ENCODE measurements around the gene TBXA2R. TPM values are rescaled to one million over a fixed set of nuclear protein-coding genes. Genes with fewer than 3 reads are reported as not detected.

The TBXA2R gene
- total and polyA plus RNA-seq, 2 of the 4 experiments (the other 2 are of a cell fraction), result 0.36 to 2.3 TPM

GRCh38 chr19:3621689-3622088, 15.0 kb upstream of the TBXA2R start:
- Histone ChIP-seq H2BK20ac (ENCODE audit: low read depth, low read length) (no peak overlapping the region), H3K14ac (replicated peaks; ENCODE audit: low read depth, low read length) (no peak overlapping the region), H3K27ac (ENCODE audit: insufficient read depth, low read length) (no peak overlapping the region), H4K20me1 (ENCODE audit: insufficient read depth, low read length) (peaks cover 24% of the 10 kb centered on the region), H2BK15ac (ENCODE audit: low read depth, low read length) (no peak overlapping the region), H3K56ac (ENCODE audit: extremely low read depth, insufficient read depth, low read length) (no peak overlapping the region), H3K4me1 (ENCODE audit: control insufficient read depth, insufficient read depth, low read length) (peaks cover 8% of the 10 kb centered on the region), H3K4ac (ENCODE audit: low read depth, low read length) (no peak overlapping the region), H2AK9ac (replicated peaks; ENCODE audit: low read depth, low read length, poor library complexity) (no peak overlapping the region), H3K18ac (ENCODE audit: low read depth, low read length) (no peak overlapping the region), H3K4me2 (ENCODE audit: low read depth, low read length) (no peak overlapping the region), H4K8ac (ENCODE audit: low read depth in 2 of 2, low read length in 2 of 2) (no peak overlapping the region), H2AK5ac (ENCODE audit: low read depth, low read length) (no peak overlapping the region), H2BK5ac (ENCODE audit: low read depth, low read length, poor library complexity, severe bottlenecking) (no peak overlapping the region), H3K36me3 (ENCODE audit: control insufficient read depth, insufficient read depth, low read length) (peaks cover 26% of the 10 kb centered on the region), H3K79me1 (ENCODE audit: low read depth in 1 of 2, low read length in 2 of 2) (peaks cover 14 to 41% of the 10 kb centered on the region in 2 experiments; a peak in 3 of 4 replicates), H2AFZ (replicated peaks; ENCODE audit: low read length, poor library complexity) (no peak overlapping the region), H3K27me3 (ENCODE audit: control insufficient read depth, insufficient read depth, low read length) (no peaks in the 10 kb centered on the region), H3K4me3 (ENCODE audit: insufficient read depth, low read depth, low read length) (no peak overlapping the region), H3K9me1 (ENCODE audit: insufficient read depth, low read length) (no peaks in the 10 kb centered on the region), H3K9me3 (ENCODE audit: control insufficient read depth, insufficient read depth, low read length) (no peaks in the 10 kb centered on the region), H2BK120ac (ENCODE audit: low read depth, low read length) (no peak overlapping the region), H3K9ac (ENCODE audit: low read depth, low read length) (no peak overlapping the region), H3K23ac (ENCODE audit: low read depth, low read length) (no peak overlapping the region), H4K5ac (ENCODE audit: low read depth, low read length) (no peak overlapping the region), H4K91ac (ENCODE audit: insufficient read depth, low read depth, low read length) (no peak overlapping the region)
- BruUV-seq (replicated peaks), result no TSS peak
- ChIA-PET POLR2A (ENCODE audit: unreplicated experiment) (no interaction called here), CTCF (no interaction called here)
- dilution Hi-C loops (cut with HindIII; ENCODE audit: low sequenced_read_pairs, unreplicated experiment), result no loop called here
- in situ Hi-C loops (cut with MboI; ENCODE audit: low sequenced_read_pairs), result loop anchor here (25.0 kb wide), 1 partner anchor 309 kb away; no protein-coding TSS in a partner anchor
- intact Hi-C loops (cut with micrococcal nuclease), result no loop called here
- ATAC-seq (ENCODE audit: low read depth), result no peak
- WGBS, 2 experiments (ENCODE audit: extremely low coverage in 2 of 2, insufficient read length in 1 of 2), result 92% methylated on average over 2 of the region's 15 CpGs; no CpG with 5 or more reads in 1 of the 2 experiments
- no peak for DNase-seq
- TF ChIP-seq CTCF (conservative IDR thresholded peaks at IDR 0.05; ENCODE audit: low read depth, low read length) (no peak), NFE2L2 (IDR thresholded peaks at IDR 0.05; ENCODE audit: low read depth, low read length) (no peak), MAZ (IDR thresholded peaks at IDR 0.05; ENCODE audit: borderline replicate concordance, low read depth, low read length) (no peak), POLR2A (IDR thresholded peaks at IDR 0.05; ENCODE audit: low read depth, low read length) (no peak), BHLHE40 (IDR thresholded peaks at IDR 0.05; ENCODE audit: low read depth, low read length) (no peak), USF2 (IDR thresholded peaks at IDR 0.05; ENCODE audit: low read depth, low read length) (no peak), RCOR1 (IDR thresholded peaks at IDR 0.05; ENCODE audit: insufficient replicate concordance, low read length) (no peak), SMC3 (IDR thresholded peaks at IDR 0.05; ENCODE audit: low read depth, low read length) (no peak), RFX5 (IDR thresholded peaks at IDR 0.05; ENCODE audit: low read depth, low read length) (no peak), MAFK (IDR thresholded peaks at IDR 0.05; ENCODE audit: low read depth, low read length) (no peak), CEBPB (IDR thresholded peaks at IDR 0.05; ENCODE audit: low read depth, low read length) (no peak)
